ENCODE results near the gene ERCC6L2. TPM values are rescaled to one million over a fixed set of nuclear protein-coding genes. Genes with fewer than 3 reads are reported as not detected.
A peak's percentile ranks its signal among the peaks of the same experiment; 100 is the strongest.

ERCC6L2 gene
- 10 to 100 TPM; 30.8 to 31.3 TPM for total RNA-seq
- polyA plus RNA-seq (2013, experiment 1 of 2): 31.8 TPM
- polyA plus RNA-seq (2013, experiment 2 of 2): 39.1 TPM
- 52.2 to 211 (median 105) reads per million in 172 experiments for total RNA-seq

- peaks cover 6% of the 10 kb centered on the region for H3K36me3 ChIP-seq (ENCODE audit: insufficient read depth, low read length)
- Mint-ChIP-seq H3K27ac (no peak within 1 kb of the TSS), H3K36me3 (ENCODE audit: low read depth) (peaks cover 6% of the 10 kb centered on the region), H3K4me1 (ENCODE audit: low read depth) (peaks cover 32% of the 10 kb centered on the region), H3K27me3 (no peaks in the 10 kb centered on the region), H3K9me3 (no peaks in the 10 kb centered on the region), H3K4me3 (no peak within 1 kb of the TSS)
- no peaks in the 10 kb centered on the region for H3K27me3 ChIP-seq (ENCODE audit: control insufficient read depth in 1 of 2, insufficient read depth in 2 of 2, low read length in 2 of 2)
- peak; percentile 77 for ATAC-seq (ENCODE audit: poor library complexity)
- intact Hi-C loops (cut with DNase I, micrococcal nuclease): loop anchor here (1.0 to 10.0 kb wide), 8 partner anchors 13 to 561 kb away; partner anchors contain the start of gene FANCC (in 1 of the 2)
- POLR2A ChIA-PET: interaction anchor here (0.6 to 4.8 kb wide), 25 partner anchors 8 to 413 kb away, joined by 3 to 99 read pairs (median 4); no protein-coding TSS in a partner anchor
- H3K4me3 ChIP-seq (ENCODE audit: low read length): no peak within 1 kb of the TSS
- CTCF ChIA-PET: interaction anchor here (1.2 to 1.6 kb wide), 2 partner anchors 14 to 24 kb away, joined by 4 to 8 read pairs; no protein-coding TSS in a partner anchor
- H3K4me1 ChIP-seq (ENCODE audit: insufficient read depth, low read length): peaks cover 20% of the 10 kb centered on the region
- peak; percentile 85 to 96 (median 90) for DNase-seq
- no peak for TF ChIP-seq CTCF (IDR thresholded peaks at IDR 0.05)
- peaks cover 0 to 4% of the 10 kb centered on the region in 2 experiments for H3K9me3 ChIP-seq (ENCODE audit: control insufficient read depth in 1 of 2, insufficient read depth in 1 of 2, low read length in 2 of 2)
- H3K27ac ChIP-seq (ENCODE audit: low read depth in 1 of 2, low read length in 2 of 2): no peak within 1 kb of the TSS
Observed at GRCh38 chr9:95875305-95876137, at the start of gene ERCC6L2. TSS of gene ERCC6L2 (plus strand) at chr9:95875691. CDS start at chr9:95876039, 348 bp downstream.

- no peak overlapping the region for H3K4me3 ChIP-seq (ENCODE audit: low read length)
- H3K36me3 ChIP-seq (ENCODE audit: insufficient read depth, low read length): no peaks in the 10 kb centered on the region
- Mint-ChIP-seq H3K4me1 (ENCODE audit: low read depth) (no peaks in the 10 kb centered on the region), H3K4me3 (no peak overlapping the region), H3K27ac (no peak overlapping the region), H3K27me3 (no peaks in the 10 kb centered on the region), H3K36me3 (ENCODE audit: low read depth) (no peaks in the 10 kb centered on the region), H3K9me3 (no peaks in the 10 kb centered on the region)
- ChIA-PET POLR2A (no interaction called here), CTCF (no interaction called here)
- intact Hi-C loops (cut with DNase I, micrococcal nuclease): no loop called here
- ATAC-seq (ENCODE audit: poor library complexity): no peak
- no peaks in the 10 kb centered on the region for H3K9me3 ChIP-seq (ENCODE audit: control insufficient read depth in 1 of 2, insufficient read depth in 1 of 2, low read length in 2 of 2)
- no peak for DNase-seq
- no peaks in the 10 kb centered on the region for H3K4me1 ChIP-seq (ENCODE audit: insufficient read depth, low read length)
- no peaks in the 10 kb centered on the region for H3K27me3 ChIP-seq (ENCODE audit: control insufficient read depth in 1 of 2, insufficient read depth in 2 of 2, low read length in 2 of 2)
- no peak for TF ChIP-seq CTCF (IDR thresholded peaks at IDR 0.05)
- no peak overlapping the region for H3K27ac ChIP-seq (ENCODE audit: low read depth in 1 of 2, low read length in 2 of 2)
Observed at GRCh38 chr9:95826183-95826838, 49.2 kb upstream of the ERCC6L2 start.

- H3K27ac ChIP-seq (ENCODE audit: low read depth in 1 of 2, low read length in 2 of 2): no peak overlapping the region
- no peaks in the 10 kb centered on the region for H3K36me3 ChIP-seq (ENCODE audit: insufficient read depth, low read length)
- TF ChIP-seq CTCF (IDR thresholded peaks at IDR 0.05): no peak
- CTCF ChIA-PET: no interaction called here
- Mint-ChIP-seq H3K36me3 (ENCODE audit: low read depth) (no peaks in the 10 kb centered on the region), H3K9me3 (no peaks in the 10 kb centered on the region), H3K4me3 (no peak overlapping the region), H3K27me3 (no peaks in the 10 kb centered on the region), H3K4me1 (ENCODE audit: low read depth) (no peaks in the 10 kb centered on the region), H3K27ac (no peak overlapping the region)
- POLR2A ChIA-PET: no interaction called here
- ATAC-seq (ENCODE audit: poor library complexity) (no peak), DNase-seq (no peak)
- no peak overlapping the region for H3K4me3 ChIP-seq (ENCODE audit: low read length)
- no peaks in the 10 kb centered on the region for H3K9me3 ChIP-seq (ENCODE audit: control insufficient read depth in 1 of 2, insufficient read depth in 1 of 2, low read length in 2 of 2)
- intact Hi-C loops (cut with DNase I, micrococcal nuclease): no loop called here
- no peaks in the 10 kb centered on the region for H3K27me3 ChIP-seq (ENCODE audit: control insufficient read depth in 1 of 2, insufficient read depth in 2 of 2, low read length in 2 of 2)
- no peaks in the 10 kb centered on the region for H3K4me1 ChIP-seq (ENCODE audit: insufficient read depth, low read length)
Observed at GRCh38 chr9:95830768-95831167, 44.7 kb upstream of the ERCC6L2 start.
